SK-N-SH (cell line): ENCODE data around the gene PXK. TPM values are rescaled to one million over a fixed set of nuclear protein-coding genes. Genes with fewer than 3 reads are reported as not detected.

ENCODE experiments used
- CTCF ChIA-PET: fragments of 300-600, 350-600 bp; formaldehyde crosslinking; extraction: SDS; loops from one replicate; lab custom pipeline; 2021; lab: Yijun Ruan, JAX
- POLR2A ChIA-PET: fragments of 350-600 bp; sonication (Branson Sonifier 250); formaldehyde crosslinking; extraction: SDS; loops from one replicate; lab custom pipeline; 2020; ENCODE audit warnings: antibody characterized with exemption, inconsistent platforms; lab: Yijun Ruan, JAX
- DNase-seq: peaks from one replicate; pipeline ENCODE4 v3.0.0; 2012
- H2AFZ ChIP-seq: fragments of 200-600 bp; sonication (generic); 2 replicates; pipeline ENCODE4 v1.8.1; 2016; ENCODE audit warnings: antibody characterized with exemption, mild to moderate bottlenecking, low read depth
- H3F3A ChIP-seq: fragments of 200-600 bp; sonication (generic); replicated peaks from 2 replicates; pipeline ENCODE3; 2016; ENCODE audit warnings: antibody characterized with exemption, mild to moderate bottlenecking; ENCODE audit not compliant: insufficient read depth
- H3K27ac ChIP-seq, 2 experiments: fragments of 200-500 bp in 1 of 2; fragments of 200-600 bp in 1 of 2; sonication (Bioruptor generic) in 1 of 2; sonication (generic), shearing (Covaris generic) in 1 of 2; 2 replicates each; pipeline versions ENCODE4 v1.5.1 to v1.6.1; 2014 to 2016; ENCODE audit warnings: low read depth in 2 of 2, inconsistent platforms in 1 of 2, low read length in 1 of 2, mild to moderate bottlenecking in 1 of 2, mixed read lengths in 1 of 2
- H3K27me3 ChIP-seq: fragments of 200-600 bp; sonication (generic), shearing (Covaris generic); 2 replicates; pipeline ENCODE4 v1.6.1; 2016; ENCODE audit warnings: mixed run types; ENCODE audit not compliant: insufficient read depth
- H3K36me3 ChIP-seq, 2 experiments: fragments of 200-500 bp in 1 of 2; fragments of 200-600 bp in 1 of 2; sonication (Bioruptor generic) in 1 of 2; sonication (generic) in 1 of 2; replicated peaks in 1 of 2; 2 replicates each; pipeline versions ENCODE3 to v1.5.1; 2014 to 2016; ENCODE audit warnings: low read length in 1 of 2, mild to moderate bottlenecking in 1 of 2; ENCODE audit not compliant: insufficient read depth in 2 of 2, control insufficient read depth in 1 of 2
- H3K4me1 ChIP-seq, 2 experiments: fragments of 200-500 bp in 1 of 2; fragments of 200-600 bp in 1 of 2; sonication (Bioruptor generic) in 1 of 2; sonication (generic), shearing (Covaris generic) in 1 of 2; 2 replicates each; pipeline versions ENCODE4 v1.5.1 to v1.6.1; 2014 to 2016; ENCODE audit warnings: low read depth in 1 of 2, low read length in 1 of 2, mixed run types in 1 of 2; ENCODE audit not compliant: insufficient read depth in 2 of 2, control insufficient read depth in 1 of 2
- H3K4me2 ChIP-seq: fragments of 200-600 bp; sonication (generic), shearing (Covaris generic); 2 replicates; pipeline ENCODE4 v1.6.1; 2017; ENCODE audit warnings: mixed run types
- H3K4me3 ChIP-seq, 2 experiments: fragments of 200-500 bp in 1 of 2; fragments of 200-600 bp in 1 of 2; sonication (Bioruptor generic) in 1 of 2; sonication (generic), shearing (Covaris generic) in 1 of 2; 2 replicates each; pipeline versions ENCODE4 v1.5.1 to v1.8.1; 2014 to 2016; ENCODE audit warnings: low read depth in 2 of 2, inconsistent platforms in 1 of 2, low read length in 1 of 2, mild to moderate bottlenecking in 1 of 2, mixed read lengths in 1 of 2, moderate library complexity in 1 of 2
- H3K79me2 ChIP-seq: fragments of 200-600 bp; sonication (generic); 2 replicates; pipeline ENCODE4 v1.8.1; 2017; ENCODE audit warnings: mild to moderate bottlenecking; ENCODE audit not compliant: insufficient read depth
- H3K9ac ChIP-seq: fragments of 200-600 bp; sonication (generic); 2 replicates; pipeline ENCODE4 v1.6.1; 2017; ENCODE audit warnings: mixed run types
- H3K9me2 ChIP-seq: fragments of 200-600 bp; sonication (generic); 2 replicates; pipeline ENCODE4 v1.6.1; 2017; ENCODE audit warnings: mixed run types
- H3K9me3 ChIP-seq: fragments of 200-600 bp; sonication (generic); 2 replicates; pipeline ENCODE4 v1.6.1; 2017; ENCODE audit warnings: mixed run types, mild to moderate bottlenecking, moderate library complexity
- H4K20me1 ChIP-seq: fragments of 200-600 bp; sonication (generic); 2 replicates; pipeline ENCODE4 v1.6.1; 2017; ENCODE audit warnings: mild to moderate bottlenecking, mixed run types; ENCODE audit not compliant: insufficient read depth
- EP300 ChIP-seq, 2 experiments: IDR thresholded peaks; 2 replicates each; pipeline versions ENCODE4 v1.4.0 to v1.6.1; 2012; ENCODE audit warnings: borderline replicate concordance in 1 of 2, low read depth in 1 of 2, low read length in 1 of 2
- EZH2phosphoT487 ChIP-seq: fragments of 200-600 bp; sonication (generic); IDR thresholded peaks from 2 replicates; pipeline ENCODE4 v1.6.1; 2017; ENCODE audit warnings: low read depth, mixed run types, mild to moderate bottlenecking, antibody characterized with exemption, moderate library complexity, borderline replicate concordance
- FOSL2 ChIP-seq: IDR thresholded peaks from 2 replicates; pipeline ENCODE4 v1.4.0; 2012; ENCODE audit warnings: low read depth, mild to moderate bottlenecking, moderate library complexity, borderline replicate concordance
- FOXM1 ChIP-seq: IDR thresholded peaks from 2 replicates; pipeline ENCODE4 v1.4.0; 2012; ENCODE audit warnings: low read depth, mild to moderate bottlenecking
- GATA2 ChIP-seq: sonication (generic); formaldehyde crosslinking; IDR thresholded peaks from 2 replicates; pipeline ENCODE4 v1.5.0; 2020; ENCODE audit warnings: mild to moderate bottlenecking, missing genetic modification reagents
- MEF2A ChIP-seq: IDR thresholded peaks from 2 replicates; pipeline ENCODE4 v1.4.0; 2012; ENCODE audit warnings: low read depth, borderline replicate concordance
- MXI1 ChIP-seq: IDR thresholded peaks from 2 replicates; pipeline ENCODE4 v1.6.1; 2012; ENCODE audit warnings: mild to moderate bottlenecking, low read depth, low read length, improper control_type of control experiment
- NRF1 ChIP-seq: IDR thresholded peaks from 2 replicates; pipeline ENCODE4 v1.6.1; 2012; ENCODE audit warnings: low read depth, mild to moderate bottlenecking, low read length
- POLR2AphosphoS5 ChIP-seq: IDR thresholded peaks from 2 replicates; pipeline ENCODE4 v1.6.1; 2012; ENCODE audit warnings: low read depth, low read length
- RAD21 ChIP-seq: IDR thresholded peaks from 2 replicates; pipeline ENCODE4 v1.6.1; 2012; ENCODE audit warnings: mild to moderate bottlenecking, low read length
- RCOR1 ChIP-seq: fragments of 150-350 bp; IDR thresholded peaks from 2 replicates; pipeline ENCODE4 v1.6.1; 2017; ENCODE audit warnings: antibody characterized with exemption, low read length
- RFX5 ChIP-seq: IDR thresholded peaks from 2 replicates; pipeline ENCODE4 v1.6.1; 2012; ENCODE audit warnings: mild to moderate bottlenecking, improper control_type of control experiment, low read length
- SIN3A ChIP-seq: IDR thresholded peaks from 2 replicates; pipeline ENCODE4 v1.6.1; 2012; ENCODE audit warnings: low read depth, mild to moderate bottlenecking, low read length, moderate library complexity, borderline replicate concordance
- SMC3 ChIP-seq: IDR thresholded peaks from 2 replicates; pipeline ENCODE4 v1.6.1; 2012; ENCODE audit warnings: low read depth, low read length, improper control_type of control experiment
- WGBS: methylation state at CpG from one replicate; pipeline ENCODE4 v1.1.6; 2017; ENCODE audit warnings: low lambda C conversion rate; 5-methylcytosine and 5-hydroxymethylcytosine counted together
- polyA plus RNA-seq, 3 experiments: library from polyadenylated mRNA; depleted of rRNA; stranded (reverse); fragments of >200 nt; gene quantifications; 2 replicates each; pipeline ENCODE4 v1.2.3, GENCODE V29; 2012
- TF ChIP-seq, protein P1 (sequence below): fragments of 150-350 bp; IDR thresholded peaks from 2 replicates; pipeline ENCODE4 v1.6.1; 2016; ENCODE audit warnings: mild to moderate bottlenecking, low read depth, low read length

PXK gene
- polyA plus RNA-seq, 1 of the 3 experiments (the other 2 are of a cell fraction) = 8.4 TPM

DNA sequence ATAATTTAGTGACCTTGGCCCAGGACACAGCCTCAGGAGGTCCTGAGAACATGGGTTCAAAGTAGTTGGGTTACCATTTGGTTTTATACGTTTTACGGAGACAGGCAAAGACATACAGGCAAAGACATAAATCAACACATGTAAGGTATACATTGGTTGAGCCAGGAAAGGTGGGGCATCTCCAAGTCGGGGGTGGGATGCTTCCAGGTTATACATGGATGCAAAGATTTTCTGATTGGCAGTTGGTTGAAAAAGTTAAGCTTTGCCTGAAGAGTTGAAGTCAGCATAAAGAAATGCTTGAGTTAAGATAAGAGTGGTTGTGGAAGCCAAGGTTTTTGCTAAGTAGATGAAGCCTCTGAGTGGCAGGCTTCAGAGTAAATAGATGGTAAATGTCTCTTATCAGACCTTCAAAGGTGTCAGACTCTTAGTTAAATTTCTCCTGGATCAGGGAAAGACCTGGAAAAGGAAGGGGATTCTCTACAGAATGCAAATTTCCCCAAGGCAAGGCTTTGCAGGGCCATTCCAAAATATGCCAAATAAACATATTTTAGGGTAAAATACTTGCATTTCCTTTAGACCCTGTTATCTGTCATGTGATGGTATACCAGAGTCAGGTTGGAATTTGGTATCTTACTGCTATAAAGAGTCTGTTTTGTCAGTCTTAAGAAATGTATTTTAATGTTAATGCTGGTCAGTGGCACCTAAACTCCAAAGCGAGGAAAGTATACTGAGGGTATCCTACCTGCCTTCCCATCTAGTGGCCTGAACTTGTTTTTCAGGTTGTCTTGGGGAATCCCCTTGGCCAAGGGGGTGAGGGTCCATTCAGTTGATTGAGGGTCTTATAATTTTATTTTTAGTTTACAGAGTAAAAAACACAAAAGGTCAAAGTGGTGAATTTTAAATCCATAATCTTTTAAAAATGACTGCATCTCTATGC, 109.1 kb downstream of the PXK start:
- Histone ChIP-seq H3K4me2 (no peak overlapping the region), H3K9me2 (no peaks in the 10 kb centered on the region), H3K4me1 (no peaks in the 10 kb centered on the region), H2AFZ (no peak overlapping the region), H3K27ac (no peak overlapping the region), H3K27me3 (no peaks in the 10 kb centered on the region), H3F3A (no peaks in the 10 kb centered on the region), H3K4me3 (no peak overlapping the region), H3K79me2 (no peaks in the 10 kb centered on the region), H3K9me3 (no peaks in the 10 kb centered on the region), H4K20me1 (no peaks in the 10 kb centered on the region), H3K9ac (no peak overlapping the region), H3K36me3 (no peaks in the 10 kb centered on the region)
- ChIA-PET CTCF (interaction anchor here (1.0 to 1.5 kb wide), 2 partner anchors 22 to 25 kb away, joined by 4 to 6 read pairs; no protein-coding TSS in a partner anchor), POLR2A (no interaction called here)
- WGBS = 65% methylated on average over 4 of the region's 4 CpGs
- TF ChIP-seq SIN3A (no peak), FOXM1 (no peak), RFX5 (no peak), NRF1 (no peak), SMC3 (no peak), MXI1 (no peak), RAD21 (no peak), POLR2AphosphoS5 (no peak), MEF2A (no peak), EP300 (IDR thresholded peaks at IDR 0.05; ENCODE audit: borderline replicate concordance in 1 of 2, low read depth in 1 of 2, low read length in 1 of 2) (no peak), GATA2 (CRISPR knock-in tag) (no peak), EZH2phosphoT487 (no peak)
- TF ChIP-seq, protein P1, sequence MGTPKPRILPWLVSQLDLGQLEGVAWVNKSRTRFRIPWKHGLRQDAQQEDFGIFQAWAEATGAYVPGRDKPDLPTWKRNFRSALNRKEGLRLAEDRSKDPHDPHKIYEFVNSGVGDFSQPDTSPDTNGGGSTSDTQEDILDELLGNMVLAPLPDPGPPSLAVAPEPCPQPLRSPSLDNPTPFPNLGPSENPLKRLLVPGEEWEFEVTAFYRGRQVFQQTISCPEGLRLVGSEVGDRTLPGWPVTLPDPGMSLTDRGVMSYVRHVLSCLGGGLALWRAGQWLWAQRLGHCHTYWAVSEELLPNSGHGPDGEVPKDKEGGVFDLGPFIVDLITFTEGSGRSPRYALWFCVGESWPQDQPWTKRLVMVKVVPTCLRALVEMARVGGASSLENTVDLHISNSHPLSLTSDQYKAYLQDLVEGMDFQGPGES = no peak
- no peak for DNase-seq

DNA sequence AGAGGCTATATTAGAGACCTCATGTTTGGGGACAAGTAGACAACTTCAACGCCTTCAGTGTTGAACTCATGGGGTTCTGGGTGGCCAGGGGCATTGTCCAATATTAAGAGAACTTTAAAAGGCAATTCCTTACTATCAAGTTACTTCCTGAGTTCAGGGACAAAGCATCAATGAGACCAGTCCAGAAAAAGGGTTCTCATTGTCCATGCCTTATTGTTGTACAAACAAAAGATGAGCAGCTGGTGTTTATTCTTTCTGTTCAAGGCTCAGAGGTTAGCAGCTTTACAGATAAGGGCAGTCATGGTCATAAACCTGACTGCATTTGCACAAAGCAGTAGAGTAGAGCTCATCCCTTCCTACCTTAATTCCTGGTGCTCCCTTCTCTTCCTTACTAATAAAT, 119.5 kb downstream of the PXK start:
- Histone ChIP-seq H3K9me3 (0 out of 2 replicates have a peak, but pooled peaks cover 5% of the 10 kb centered on the region), H2AFZ (no peak overlapping the region), H3K79me2 (no peaks in the 10 kb centered on the region), H3K27me3 (no peaks in the 10 kb centered on the region), H4K20me1 (no peaks in the 10 kb centered on the region), H3K4me2 (no peak overlapping the region), H3K4me3 (no peak overlapping the region), H3K9me2 (no peaks in the 10 kb centered on the region), H3K27ac (no peak overlapping the region), H3K9ac (no peak overlapping the region), H3F3A (no peaks in the 10 kb centered on the region), H3K36me3 (no peaks in the 10 kb centered on the region), H3K4me1 (no peaks in the 10 kb centered on the region)
- TF ChIP-seq RCOR1 (no peak), FOSL2 (no peak)
- POLR2A ChIA-PET = no interaction called here
- DNase-seq = no peak
- CTCF ChIA-PET = interaction anchor here (4.6 kb wide), 1 partner anchor 12 kb away, joined by 18 read pairs; no protein-coding TSS in a partner anchor
- 8% methylated on average over 1 of the region's 1 CpG for WGBS
